Ovary (tissue), 3 donors: ENCODE measurements around the gene POLL.

Source experiments
- CTCF ChIP-seq, 3 donors: fragments of 450-650 bp in 2 of 3; fragments of 200-600 bp in 1 of 3; IDR thresholded peaks; one replicate each; pipeline versions ENCODE4 v1.5.1 to v1.8.0; 2016 to 2022; ENCODE audit warnings: antibody characterized with exemption in 3 of 3, mild to moderate bottlenecking in 1 of 3
- POLR2A ChIP-seq: fragments of 450-650 bp; IDR thresholded peaks from one replicate; pipeline ENCODE4 v1.6.1; 2017; ENCODE audit warnings: antibody characterized with exemption, mild to moderate bottlenecking, moderate library complexity
- donor health status: DM: no; HTN: no; CAD: no.

GRCh38 chr10:101579516-101579870, 8.6 kb downstream of the POLL start:
- TF ChIP-seq POLR2A (no peak), CTCF (IDR thresholded peaks at IDR 0.05) (no peak)
